ENCODE measurements around the gene ANK3.

DNA sequence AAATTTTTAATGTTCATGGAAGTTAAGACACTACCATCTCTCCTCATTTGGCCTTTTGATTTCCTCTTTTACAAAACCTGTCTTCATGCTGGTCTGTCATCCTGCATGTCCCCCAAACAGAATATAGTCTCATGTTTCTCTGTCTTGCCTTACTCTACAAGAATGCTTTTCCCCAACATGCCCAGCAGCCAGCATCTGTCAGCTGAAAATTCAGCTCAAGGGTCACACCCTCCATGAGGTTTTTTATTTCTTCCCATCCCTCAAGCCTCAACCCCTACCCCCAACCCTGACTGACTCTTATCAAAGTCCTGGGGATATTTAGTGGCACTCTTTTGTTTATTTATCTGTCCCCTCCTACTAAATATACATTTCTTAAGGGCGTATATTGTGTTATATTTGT is 202.0 kb downstream of the ANK3 start:
- TF ChIP-seq POLR2A (IDR thresholded peaks at IDR 0.05), result no peak
- TF ChIP-seq CTCF (IDR thresholded peaks at IDR 0.05), result no peak

All from uterus (tissue), 2 donors.